Dendritic cell treated with granulocyte-macrophage colony-stimulating factor and Interleukin-4, amounts not matched to agents 40 ng/mL and 50 ng/mL, for 4 days (primary cell): ENCODE data around the gene AHNAK.
A peak's percentile ranks its signal among the peaks of the same experiment; 100 is the strongest.

Experiments
- H3K27ac Mint-ChIP-seq: one replicate; pipeline ENCODE4 v1.8.0; 2022; ENCODE audit warnings: mild to moderate bottlenecking, mixed read lengths
- H3K27me3 Mint-ChIP-seq: one replicate; pipeline ENCODE4 v1.8.0; 2022; ENCODE audit warnings: mild to moderate bottlenecking, mixed read lengths
- H3K36me3 Mint-ChIP-seq: one replicate; pipeline ENCODE4 v1.8.0; 2022; ENCODE audit warnings: low read depth, mixed read lengths
- H3K4me1 Mint-ChIP-seq: one replicate; pipeline ENCODE4 v1.8.0; 2022; ENCODE audit warnings: low read depth, mixed read lengths
- H3K4me3 Mint-ChIP-seq: one replicate; pipeline ENCODE4 v1.8.0; 2022; ENCODE audit warnings: mild to moderate bottlenecking, moderate library complexity, mixed read lengths
- H3K9me3 Mint-ChIP-seq: one replicate; pipeline ENCODE4 v1.8.0; 2022; ENCODE audit warnings: mixed read lengths
- intact Hi-C: fragments of 100-400 bp; cut with micrococcal nuclease; formaldehyde crosslinking; loops from one replicate; pipeline ENCODE4 v1.15.0; 2022

The AHNAK gene

DNA sequence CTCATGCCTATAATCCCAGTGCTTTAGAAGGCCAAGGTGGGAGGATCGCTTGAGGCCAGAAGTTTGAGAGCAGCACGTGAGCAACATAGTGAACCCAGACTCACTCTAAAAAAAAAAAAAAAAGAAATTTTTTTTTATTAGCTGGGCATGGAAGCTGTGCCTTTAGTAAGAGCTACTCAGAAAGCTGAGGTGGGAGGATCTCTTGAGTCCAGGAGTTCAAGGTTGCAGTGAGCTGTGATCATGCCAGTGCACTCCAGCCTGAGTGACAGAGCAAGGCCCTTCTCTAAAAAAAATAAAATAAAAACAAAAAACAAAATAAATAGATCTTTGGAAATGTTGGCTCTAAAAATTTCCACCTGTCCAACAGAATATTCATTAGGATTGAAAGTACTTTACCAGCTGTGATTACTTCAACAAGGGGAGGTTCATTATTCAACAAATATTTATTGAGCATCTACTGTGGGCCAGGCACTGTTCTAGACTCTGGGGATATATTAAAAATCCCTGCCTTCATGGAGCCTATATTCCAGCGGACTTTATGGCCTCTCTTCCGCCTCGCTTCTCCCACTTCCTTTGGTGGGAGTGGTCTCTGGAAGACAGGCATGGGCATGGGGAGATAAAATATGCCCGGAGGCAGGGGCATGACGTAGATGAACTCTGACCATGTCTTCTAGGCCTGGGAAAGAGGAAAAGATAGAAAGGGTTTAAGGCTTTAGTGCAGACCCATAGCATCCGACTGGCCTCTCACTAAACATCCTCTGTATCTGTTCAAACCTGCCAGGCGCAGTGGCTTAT lies 47.9 kb downstream of the AHNAK start:
- peaks cover 6% of the 10 kb centered on the region for H3K27me3 Mint-ChIP-seq
- peak overlapping the region; percentile 61 for H3K27ac Mint-ChIP-seq
- no peaks in the 10 kb centered on the region for H3K9me3 Mint-ChIP-seq
- intact Hi-C loops, result loop anchor here (5.0 kb wide), 2 partner anchors 36 to 44 kb away; no protein-coding TSS in a partner anchor
- no peaks in the 10 kb centered on the region for H3K36me3 Mint-ChIP-seq
- H3K4me3 Mint-ChIP-seq, result no peak overlapping the region
- H3K4me1 Mint-ChIP-seq, result peaks cover 59% of the 10 kb centered on the region

DNA sequence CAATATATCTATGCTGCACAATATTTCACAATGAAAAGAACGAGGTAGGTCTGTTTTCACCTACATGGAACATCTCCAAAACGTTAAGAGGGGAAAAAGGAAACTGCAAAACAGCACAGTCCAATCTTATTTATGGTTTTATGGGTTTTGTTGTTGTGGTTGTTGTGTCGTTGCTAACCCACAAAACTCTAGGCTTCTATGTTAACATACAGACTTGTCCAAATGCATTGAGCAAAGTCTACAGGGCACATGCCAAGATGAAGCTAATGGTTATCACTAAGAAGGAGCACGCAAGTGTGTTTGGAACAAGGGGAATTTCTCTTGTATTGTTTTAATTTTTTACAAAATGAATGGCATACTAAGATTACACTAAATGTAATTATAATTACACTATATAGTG lies 48.6 kb downstream of the AHNAK start:
- no peak overlapping the region for H3K27ac Mint-ChIP-seq
- peaks cover 6% of the 10 kb centered on the region for H3K27me3 Mint-ChIP-seq
- no peaks in the 10 kb centered on the region for H3K36me3 Mint-ChIP-seq
- H3K4me3 Mint-ChIP-seq, result no peak overlapping the region
- intact Hi-C loops, result loop anchor here (5.0 kb wide), 2 partner anchors 36 to 44 kb away; no protein-coding TSS in a partner anchor
- peaks cover 53% of the 10 kb centered on the region for H3K4me1 Mint-ChIP-seq
- no peaks in the 10 kb centered on the region for H3K9me3 Mint-ChIP-seq

DNA sequence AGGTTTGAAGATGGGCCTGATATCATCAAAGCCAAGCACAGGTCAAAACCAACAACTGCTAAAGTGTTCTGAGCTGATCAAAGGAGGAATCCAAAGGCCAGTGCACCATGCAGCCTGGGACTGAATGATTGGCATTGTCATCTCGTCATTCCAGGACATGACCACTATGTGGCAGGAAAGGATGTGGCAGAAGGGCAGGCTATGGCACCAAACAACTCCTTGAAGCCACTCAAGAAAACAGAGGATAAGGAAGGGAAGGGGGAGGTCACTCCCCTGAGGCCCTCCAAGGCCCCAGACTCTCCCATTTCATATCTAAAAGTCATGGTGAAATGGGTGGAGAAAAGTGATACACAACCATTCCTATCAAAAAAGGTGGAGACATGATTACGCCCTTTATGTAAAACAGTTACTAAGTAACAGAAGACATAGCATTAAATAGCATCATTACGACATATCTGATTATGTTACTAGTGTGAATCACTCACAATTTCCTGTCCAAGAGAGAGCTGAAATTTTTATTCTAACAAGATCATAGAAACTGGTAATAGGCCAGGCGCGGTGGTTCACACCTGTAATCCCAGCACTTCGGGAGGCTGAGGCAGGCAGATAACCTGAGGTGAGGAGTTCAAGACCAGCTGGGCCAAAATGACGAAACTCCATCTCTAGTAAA lies 49.3 kb downstream of the AHNAK start:
- Mint-ChIP-seq H3K9me3 (no peaks in the 10 kb centered on the region), H3K27ac (peak overlapping the region; percentile 60), H3K27me3 (peaks cover 3% of the 10 kb centered on the region), H3K36me3 (no peaks in the 10 kb centered on the region), H3K4me3 (no peak overlapping the region), H3K4me1 (peaks cover 46% of the 10 kb centered on the region)
- intact Hi-C loops, result loop anchor here (5.0 kb wide), 2 partner anchors 35 to 45 kb away; no protein-coding TSS in a partner anchor

DNA sequence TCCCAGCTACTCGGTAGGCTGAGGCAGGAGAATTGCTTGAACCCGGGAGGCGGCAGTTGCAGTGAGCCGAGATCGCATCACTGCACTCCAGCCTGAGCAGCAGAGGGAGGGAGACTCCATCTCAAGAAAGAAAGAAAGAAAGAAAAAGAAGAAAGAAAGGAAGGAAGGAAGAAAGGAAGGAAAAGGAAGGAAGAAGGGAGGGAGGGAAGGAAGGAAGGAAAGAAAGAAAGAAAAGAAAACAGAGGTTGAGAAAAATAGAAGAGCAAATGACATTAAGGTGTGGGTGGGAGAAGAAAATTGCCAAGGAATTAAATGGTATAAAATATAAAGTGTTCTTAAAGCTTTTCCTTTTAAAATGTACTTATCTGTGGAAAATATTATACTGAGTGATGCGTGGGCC lies 49.9 kb downstream of the AHNAK start:
- H3K4me1 Mint-ChIP-seq, result peaks cover 40% of the 10 kb centered on the region
- H3K36me3 Mint-ChIP-seq, result no peaks in the 10 kb centered on the region
- peak overlapping the region; percentile 60 for H3K27ac Mint-ChIP-seq
- no peak overlapping the region for H3K4me3 Mint-ChIP-seq
- H3K27me3 Mint-ChIP-seq, result peaks cover 2% of the 10 kb centered on the region
- no peaks in the 10 kb centered on the region for H3K9me3 Mint-ChIP-seq
- intact Hi-C loops, result loop anchor here (5.0 kb wide), 2 partner anchors 34 to 46 kb away; no protein-coding TSS in a partner anchor

DNA sequence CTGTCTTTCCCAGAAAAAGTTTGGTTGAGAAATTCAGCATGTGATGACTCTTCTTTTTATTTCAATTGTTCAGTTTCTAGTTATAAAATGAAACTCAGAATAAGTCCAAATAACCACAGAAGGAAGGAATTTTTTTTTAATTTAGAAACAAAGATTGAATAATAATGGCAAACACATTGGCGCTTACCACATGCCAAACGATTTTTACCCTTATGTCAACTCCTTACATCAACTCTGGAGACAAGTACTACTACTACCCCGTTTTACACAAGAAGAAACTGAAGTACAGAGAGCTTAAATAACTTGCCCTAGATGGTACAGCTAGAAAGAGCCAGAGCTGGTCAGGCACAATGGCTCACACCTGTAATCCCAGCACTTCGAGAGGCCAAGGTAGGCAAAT lies 52.4 kb downstream of the AHNAK start:
- Mint-ChIP-seq H3K9me3 (no peaks in the 10 kb centered on the region), H3K4me3 (no peak overlapping the region), H3K27me3 (peaks cover under 1% of the 10 kb centered on the region), H3K4me1 (peaks cover 25% of the 10 kb centered on the region), H3K27ac (no peak overlapping the region), H3K36me3 (peaks cover 6% of the 10 kb centered on the region)
- intact Hi-C loops, result no loop called here

DNA sequence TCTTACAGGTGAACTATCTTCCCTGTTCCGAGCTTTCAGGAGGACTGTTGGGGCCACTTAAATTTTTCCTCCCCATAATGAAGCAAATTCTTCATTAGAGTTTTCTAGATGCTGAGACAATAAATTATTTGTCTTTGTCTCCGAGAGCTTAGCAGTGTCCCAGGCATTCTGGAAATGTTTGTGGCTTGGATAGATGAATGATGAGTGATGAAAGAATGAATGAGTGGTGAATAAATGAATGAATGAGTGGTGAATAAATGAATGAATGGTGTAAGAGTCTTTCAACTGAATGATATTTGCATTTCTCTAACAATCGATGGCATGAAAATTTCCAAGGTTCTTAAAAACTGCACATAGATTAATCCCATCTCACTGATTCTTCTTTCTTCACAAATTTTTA lies 52.8 kb downstream of the AHNAK start:
- Mint-ChIP-seq H3K36me3 (peaks cover 6% of the 10 kb centered on the region), H3K27ac (no peak overlapping the region), H3K4me1 (peaks cover 22% of the 10 kb centered on the region), H3K27me3 (peaks cover 2% of the 10 kb centered on the region), H3K9me3 (no peaks in the 10 kb centered on the region), H3K4me3 (no peak overlapping the region)
- intact Hi-C loops, result no loop called here

DNA sequence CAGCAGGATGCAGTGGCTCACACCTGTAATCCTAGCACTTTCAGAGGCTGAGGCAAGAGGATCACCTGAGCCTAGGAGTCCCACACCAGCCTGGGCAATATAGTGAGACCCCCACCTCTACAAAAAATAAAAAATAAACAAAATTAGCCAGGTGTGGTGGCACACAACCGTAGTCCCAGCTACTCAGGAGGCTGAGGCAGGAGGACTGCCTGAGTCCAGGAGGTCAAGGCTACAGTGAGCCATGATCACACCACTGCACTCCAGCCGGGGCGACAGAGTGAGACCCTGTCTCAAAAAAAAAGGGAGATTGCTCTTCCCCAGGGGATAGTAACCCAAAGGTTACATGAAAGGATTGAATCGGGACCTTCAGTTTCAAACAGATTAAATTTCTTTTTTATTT lies 54.0 kb downstream of the AHNAK start:
- intact Hi-C loops, result no loop called here
- Mint-ChIP-seq H3K27me3 (peaks cover 3% of the 10 kb centered on the region), H3K4me1 (peaks cover 29% of the 10 kb centered on the region), H3K27ac (no peak overlapping the region), H3K9me3 (no peaks in the 10 kb centered on the region), H3K36me3 (peaks cover 6% of the 10 kb centered on the region), H3K4me3 (no peak overlapping the region)

DNA sequence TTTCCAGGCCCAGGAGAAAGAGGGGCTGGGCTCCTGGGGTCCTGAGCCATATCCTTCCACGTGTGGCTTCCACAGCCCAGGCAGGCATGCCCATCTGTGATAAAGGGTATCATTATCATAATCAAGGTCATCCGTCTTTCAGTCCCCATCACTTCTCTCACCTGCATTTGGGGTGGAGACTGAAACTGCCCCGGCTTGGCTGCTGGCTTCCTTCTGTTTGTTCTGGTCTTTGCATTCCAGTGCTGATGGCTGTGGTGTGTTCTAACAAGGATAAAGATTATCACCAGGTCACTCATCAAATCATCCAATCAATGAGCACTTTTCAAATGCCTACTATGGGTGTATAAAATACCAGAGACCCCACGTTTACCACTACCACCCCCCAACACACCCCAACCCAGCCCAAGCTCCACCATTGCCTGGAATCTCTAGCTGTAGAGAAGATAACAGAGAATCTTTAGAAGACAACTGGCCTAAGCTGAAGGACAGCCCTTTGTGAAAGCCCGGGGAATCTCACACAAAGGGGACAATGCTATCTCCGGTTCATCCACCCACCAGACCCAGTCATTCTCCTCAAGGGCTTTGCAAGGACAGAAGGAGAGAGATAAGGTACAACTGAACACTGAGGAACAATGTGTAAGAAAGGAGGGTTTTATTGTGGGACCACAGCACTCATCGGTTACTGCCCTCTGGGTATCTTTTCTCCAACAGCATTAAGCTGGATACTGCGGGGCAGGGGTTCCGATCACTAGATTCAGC lies 54.9 kb downstream of the AHNAK start:
- Mint-ChIP-seq H3K9me3 (no peaks in the 10 kb centered on the region), H3K4me3 (no peak overlapping the region), H3K27me3 (peaks cover 6% of the 10 kb centered on the region), H3K36me3 (peaks cover 6% of the 10 kb centered on the region), H3K27ac (no peak overlapping the region), H3K4me1 (peaks cover 26% of the 10 kb centered on the region)
- intact Hi-C loops, result no loop called here

DNA sequence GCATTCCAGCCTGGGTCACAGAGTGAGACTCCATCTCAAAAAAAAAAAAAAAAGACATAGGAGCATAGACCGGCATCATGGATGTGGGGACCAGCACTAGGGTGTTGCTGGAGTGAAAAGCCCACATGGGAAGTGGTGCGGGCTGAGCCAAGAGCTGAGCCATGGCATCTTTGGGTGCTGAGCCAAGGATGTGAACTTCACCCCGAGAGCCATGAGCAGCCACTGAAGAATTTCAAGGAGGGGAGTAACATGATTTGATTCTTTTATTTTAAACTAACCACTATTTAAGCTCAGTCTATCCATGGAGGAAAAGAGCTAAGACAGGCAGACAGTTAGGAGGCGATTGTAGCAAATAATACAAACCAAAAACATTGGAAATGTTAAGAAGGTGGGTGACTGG lies 57.4 kb downstream of the AHNAK start:
- Mint-ChIP-seq H3K36me3 (peaks cover 6% of the 10 kb centered on the region), H3K4me3 (no peak overlapping the region), H3K27ac (peak overlapping the region; percentile 3), H3K4me1 (peaks cover 21% of the 10 kb centered on the region), H3K9me3 (no peaks in the 10 kb centered on the region), H3K27me3 (peaks cover 9% of the 10 kb centered on the region)
- intact Hi-C loops, result no loop called here

DNA sequence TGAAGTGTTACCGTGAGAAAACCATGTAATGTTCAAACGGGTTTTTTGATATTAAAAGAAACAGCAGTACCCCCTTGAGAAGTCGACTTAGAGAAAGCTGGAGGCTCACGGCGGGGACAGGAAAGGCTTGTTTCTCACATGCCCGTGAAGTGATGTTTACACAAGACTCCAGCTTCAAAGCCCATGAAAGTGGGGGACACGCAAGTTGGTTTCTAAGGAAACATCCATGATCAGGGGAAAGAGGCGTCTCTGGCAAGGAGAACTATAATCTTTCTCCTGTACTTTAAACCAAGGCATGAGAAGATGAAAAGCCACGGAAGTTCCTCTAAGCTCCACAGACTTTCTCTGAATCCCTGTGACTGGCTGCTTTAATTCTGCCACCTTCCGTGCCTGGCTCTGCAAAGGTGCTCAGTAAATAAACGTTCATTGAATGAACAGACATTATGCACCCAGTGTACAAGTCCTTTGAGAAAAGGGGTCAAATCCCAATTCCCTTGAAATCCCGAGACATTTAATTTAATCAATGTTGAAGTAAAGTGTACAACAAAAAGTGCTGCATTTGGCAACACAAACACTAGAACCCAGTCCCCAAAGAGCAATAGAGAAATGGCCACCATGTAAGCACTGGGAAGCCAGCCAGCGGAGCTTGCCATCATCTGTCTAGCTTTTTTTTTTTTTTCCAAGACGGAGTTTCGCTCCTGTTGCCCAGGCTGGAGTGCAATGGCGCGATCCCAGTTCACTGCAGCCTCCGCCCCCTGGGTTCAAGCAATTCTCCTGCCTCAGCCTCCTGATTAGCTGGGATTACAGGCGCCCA lies 58.7 kb downstream of the AHNAK start:
- Mint-ChIP-seq H3K27ac (no peak overlapping the region), H3K4me3 (no peak overlapping the region), H3K27me3 (peaks cover 9% of the 10 kb centered on the region)

DNA sequence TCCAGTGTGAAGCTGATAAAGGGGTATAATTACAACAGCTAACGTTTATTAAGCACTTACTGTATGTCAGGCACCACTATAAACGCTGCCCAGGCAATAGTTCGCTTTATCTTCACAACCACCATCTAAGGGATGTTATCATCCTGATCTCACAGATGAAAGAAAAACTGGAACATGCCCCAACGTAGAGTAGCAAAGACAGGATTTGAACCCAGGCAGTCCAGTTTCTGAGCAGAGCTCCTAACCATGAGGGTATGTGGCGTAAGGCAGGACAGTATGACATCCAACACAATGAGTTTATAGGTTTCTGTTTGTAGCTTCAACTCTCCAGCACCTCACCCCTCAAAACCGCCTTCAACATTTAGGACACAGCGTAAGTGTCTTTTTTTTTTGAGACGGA lies 59.5 kb downstream of the AHNAK start:
- Mint-ChIP-seq H3K36me3 (peaks cover 6% of the 10 kb centered on the region), H3K4me3 (no peak overlapping the region), H3K9me3 (no peaks in the 10 kb centered on the region), H3K27ac (no peak overlapping the region), H3K27me3 (peaks cover 9% of the 10 kb centered on the region), H3K4me1 (peaks cover 21% of the 10 kb centered on the region)
- intact Hi-C loops, result no loop called here

More for the DNA sequence above, 58.7 kb downstream of the AHNAK start:
- Mint-ChIP-seq H3K4me1 (peaks cover 21% of the 10 kb centered on the region), H3K36me3 (peaks cover 6% of the 10 kb centered on the region), H3K9me3 (no peaks in the 10 kb centered on the region)
- intact Hi-C loops, result no loop called here

DNA sequence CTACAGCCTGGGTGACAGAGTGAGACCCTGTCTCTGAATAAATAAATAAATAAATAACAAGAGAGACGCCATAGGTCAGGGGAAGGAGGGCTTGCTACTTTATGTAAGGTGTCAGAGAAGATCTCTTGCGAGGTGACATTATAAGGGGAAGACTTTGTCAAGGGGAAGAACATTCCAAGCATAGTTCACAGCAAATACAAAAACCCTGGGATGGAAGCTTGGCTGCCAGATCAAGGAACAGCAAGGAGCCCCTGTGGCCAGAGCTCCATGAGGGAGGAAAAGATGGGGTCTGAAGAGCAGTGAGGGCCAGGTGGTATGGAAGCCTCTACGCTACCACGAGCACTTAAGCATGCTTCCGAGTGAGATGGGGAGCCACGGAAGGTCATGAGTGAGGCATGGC lies 62.3 kb downstream of the AHNAK start:
- Mint-ChIP-seq H3K36me3 (no peaks in the 10 kb centered on the region), H3K4me3 (no peak overlapping the region), H3K27me3 (peaks cover 9% of the 10 kb centered on the region), H3K27ac (no peak overlapping the region), H3K9me3 (no peaks in the 10 kb centered on the region), H3K4me1 (peaks cover 16% of the 10 kb centered on the region)
- intact Hi-C loops, result no loop called here

DNA sequence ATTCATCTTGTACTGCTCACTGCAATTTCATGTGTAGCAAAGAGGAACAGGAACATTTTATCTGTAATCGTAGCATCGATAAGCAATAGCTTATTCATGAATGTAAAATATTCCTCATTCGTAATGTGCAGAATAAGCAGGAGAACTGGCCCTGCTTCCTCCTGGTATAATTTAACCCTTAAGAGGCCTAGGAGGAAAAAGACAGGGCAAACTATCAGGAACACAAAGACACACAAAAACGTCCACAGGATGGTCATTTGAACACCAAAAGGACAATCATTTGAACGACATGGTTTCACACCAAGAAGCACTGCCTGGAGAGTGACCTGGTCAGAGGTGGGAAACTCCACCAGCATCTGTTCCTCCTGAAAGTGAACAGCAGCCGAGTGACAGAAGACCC lies 63.9 kb downstream of the AHNAK start:
- H3K27me3 Mint-ChIP-seq, result peaks cover 6% of the 10 kb centered on the region

More for the DNA sequence above, 63.9 kb downstream of the AHNAK start:
- H3K4me1 Mint-ChIP-seq, result peaks cover 12% of the 10 kb centered on the region
- no peaks in the 10 kb centered on the region for H3K9me3 Mint-ChIP-seq
- no peak overlapping the region for H3K4me3 Mint-ChIP-seq
- H3K36me3 Mint-ChIP-seq, result no peaks in the 10 kb centered on the region
- intact Hi-C loops, result no loop called here
- no peak overlapping the region for H3K27ac Mint-ChIP-seq
